Suprapubic skin (tissue), 4 donors: ENCODE data around the gene MIB2. TPM values are rescaled to one million over a fixed set of nuclear protein-coding genes. Genes with fewer than 3 reads are reported as not detected.
A peak's percentile ranks its signal among the peaks of the same experiment; 100 is the strongest.

Experiments
- DNase-seq, 2 donors: peaks; one replicate each; pipeline ENCODE4 v3.0.0-alpha.2; 2019; ENCODE audit warnings: low spot score in 2 of 2
- H3K27ac ChIP-seq: fragments of 200-600 bp; sonication (generic); one replicate; pipeline ENCODE4 v1.5.1; 2019
- H3K27me3 ChIP-seq: fragments of 200-600 bp; sonication (generic); one replicate; pipeline ENCODE4 v1.5.1; 2019
- H3K36me3 ChIP-seq: fragments of 200-600 bp; sonication (generic); one replicate; pipeline ENCODE4 v1.5.1; 2019
- H3K4me1 ChIP-seq: fragments of 200-600 bp; sonication (generic); one replicate; pipeline ENCODE4 v1.5.1; 2019
- H3K4me3 ChIP-seq: fragments of 200-600 bp; sonication (generic); one replicate; pipeline ENCODE4 v1.5.1; 2019; ENCODE audit warnings: mild to moderate bottlenecking
- H3K9me3 ChIP-seq: fragments of 200-600 bp; sonication (generic); one replicate; pipeline ENCODE4 v1.5.1; 2019
- CTCF ChIP-seq, 2 donors: fragments of 200-600 bp in 1 of 2; fragments of 450-650 bp in 1 of 2; sonication (generic) in 1 of 2; IDR thresholded peaks; one replicate each; pipeline ENCODE4 v1.5.1; 2016 to 2019; ENCODE audit warnings: antibody characterized with exemption in 2 of 2, mild to moderate bottlenecking in 1 of 2, moderate library complexity in 1 of 2
- EP300 ChIP-seq: sonication (generic); formaldehyde crosslinking; IDR thresholded peaks from one replicate; pipeline ENCODE4 v1.6.1; 2017; ENCODE audit warnings: antibody characterized with exemption
- POLR2A ChIP-seq, 2 donors: fragments of 450-650 bp; IDR thresholded peaks; one replicate each; pipeline ENCODE4 v1.6.1; 2017; ENCODE audit warnings: antibody characterized with exemption in 2 of 2, mild to moderate bottlenecking in 2 of 2, moderate library complexity in 2 of 2
- POLR2AphosphoS5 ChIP-seq, 3 donors: sonication (generic); formaldehyde crosslinking; IDR thresholded peaks; one replicate each; pipeline ENCODE4 v1.6.1; 2017; ENCODE audit warnings: antibody characterized with exemption in 3 of 3
- WGBS: methylation state at CpG from one replicate; pipeline ENCODE4 v1.1.5; 2018; 5-methylcytosine and 5-hydroxymethylcytosine counted together
- total RNA-seq, 4 donors: library from RNA; depleted of rRNA; stranded (reverse); fragments of >200 nt; gene quantifications; one replicate each; pipeline ENCODE4 v1.1.0, GENCODE V29; 2016

Gene MIB2
- total RNA-seq, 4 donors from 2014 or later = 131 to 212 (median 154) TPM

- H3K36me3 ChIP-seq = peaks cover 9% of the 10 kb centered on the region
- H3K4me3 ChIP-seq = no peak overlapping the region
- H3K9me3 ChIP-seq = no peaks in the 10 kb centered on the region
- peak; percentile 67 to 78 for DNase-seq
- H3K4me1 ChIP-seq = peaks cover 33% of the 10 kb centered on the region
- H3K27ac ChIP-seq = no peak overlapping the region
- TF ChIP-seq EP300 (no peak), POLR2A (IDR thresholded peaks at IDR 0.05) (no peak), POLR2AphosphoS5 (IDR thresholded peaks at IDR 0.05) (no peak), CTCF (IDR thresholded peaks at IDR 0.05) (no peak)
- 79% methylated on average over 23 of the region's 38 CpGs for WGBS
- peaks cover 6% of the 10 kb centered on the region for H3K27me3 ChIP-seq
Observed at GRCh38 chr1:1624443-1625403, 9.4 kb downstream of the MIB2 start.

- DNase-seq = peak; percentile 72 to 76
- Histone ChIP-seq H3K9me3 (no peaks in the 10 kb centered on the region), H3K27ac (no peak overlapping the region), H3K36me3 (peaks cover 9% of the 10 kb centered on the region), H3K27me3 (peaks cover 11% of the 10 kb centered on the region), H3K4me3 (no peak overlapping the region), H3K4me1 (peaks cover 40% of the 10 kb centered on the region)
- WGBS = 89% methylated on average over 25 of the region's 28 CpGs
- TF ChIP-seq POLR2AphosphoS5 (IDR thresholded peaks at IDR 0.05) = no peak
- TF ChIP-seq POLR2A (IDR thresholded peaks at IDR 0.05) = no peak
- TF ChIP-seq EP300 = no peak
- no peak for TF ChIP-seq CTCF (IDR thresholded peaks at IDR 0.05)
Observed at GRCh38 chr1:1625404-1625775, 10.1 kb downstream of the MIB2 start.

- 76% methylated on average over 8 of the region's 8 CpGs for WGBS
- TF ChIP-seq POLR2AphosphoS5 (IDR thresholded peaks at IDR 0.05) = no peak
- peaks cover 9% of the 10 kb centered on the region for H3K36me3 ChIP-seq
Observed at GRCh38 chr1:1625824-1626206, 10.5 kb downstream of the MIB2 start.

GRCh38 chr1:1626207-1627141 is 11.2 kb downstream of the MIB2 start:
- DNase-seq = peak; percentile 67 to 77
- 94% methylated on average over 39 of the region's 48 CpGs for WGBS
- H3K27me3 ChIP-seq = peaks cover 22% of the 10 kb centered on the region
- H3K36me3 ChIP-seq = peaks cover 9% of the 10 kb centered on the region
- H3K4me3 ChIP-seq = peak overlapping the region; percentile 49
- no peaks in the 10 kb centered on the region for H3K9me3 ChIP-seq
- TF ChIP-seq POLR2AphosphoS5 (IDR thresholded peaks at IDR 0.05) (no peak), EP300 (no peak), POLR2A (IDR thresholded peaks at IDR 0.05) (no peak), CTCF (IDR thresholded peaks at IDR 0.05) (no peak)
- H3K4me1 ChIP-seq = peaks cover 51% of the 10 kb centered on the region
- H3K27ac ChIP-seq = no peak overlapping the region

More at GRCh38 chr1:1625824-1626206, 10.5 kb downstream of the MIB2 start:
- H3K27ac ChIP-seq = no peak overlapping the region
- peak in 1 of 2 donors; percentile 72 for DNase-seq
- H3K4me3 ChIP-seq = no peak overlapping the region
- H3K27me3 ChIP-seq = peaks cover 15% of the 10 kb centered on the region
- H3K9me3 ChIP-seq = no peaks in the 10 kb centered on the region
- peaks cover 44% of the 10 kb centered on the region for H3K4me1 ChIP-seq

GRCh38 chr1:1627261-1627828 is 12.0 kb downstream of the MIB2 start:
- H3K4me3 ChIP-seq = peak overlapping the region; percentile 49
- peak in 1 of 2 donors; percentile 74 for DNase-seq
- H3K36me3 ChIP-seq = peaks cover 9% of the 10 kb centered on the region
- H3K4me1 ChIP-seq = peaks cover 59% of the 10 kb centered on the region
- TF ChIP-seq POLR2A (IDR thresholded peaks at IDR 0.05) = no peak
- TF ChIP-seq POLR2AphosphoS5 (IDR thresholded peaks at IDR 0.05) = no peak
- no peak for TF ChIP-seq EP300
- TF ChIP-seq CTCF (IDR thresholded peaks at IDR 0.05) = no peak
- 40% methylated on average over 1 of the region's 37 CpGs for WGBS
- H3K27me3 ChIP-seq = peaks cover 30% of the 10 kb centered on the region
- H3K9me3 ChIP-seq = no peaks in the 10 kb centered on the region
- peak overlapping the region; percentile 42 for H3K27ac ChIP-seq
